ENCODE data around the gene HOXC10. TPM values are rescaled to one million over a fixed set of nuclear protein-coding genes. Genes with fewer than 3 reads are reported as not detected.
A peak's percentile ranks its signal among the peaks of the same experiment; 100 is the strongest.

HOXC10 gene
- polyA plus RNA-seq, 1 donor (not counting 4 experiments of a cell fraction or from before 2014, with no cell fraction given) = 14.1 TPM

DNA sequence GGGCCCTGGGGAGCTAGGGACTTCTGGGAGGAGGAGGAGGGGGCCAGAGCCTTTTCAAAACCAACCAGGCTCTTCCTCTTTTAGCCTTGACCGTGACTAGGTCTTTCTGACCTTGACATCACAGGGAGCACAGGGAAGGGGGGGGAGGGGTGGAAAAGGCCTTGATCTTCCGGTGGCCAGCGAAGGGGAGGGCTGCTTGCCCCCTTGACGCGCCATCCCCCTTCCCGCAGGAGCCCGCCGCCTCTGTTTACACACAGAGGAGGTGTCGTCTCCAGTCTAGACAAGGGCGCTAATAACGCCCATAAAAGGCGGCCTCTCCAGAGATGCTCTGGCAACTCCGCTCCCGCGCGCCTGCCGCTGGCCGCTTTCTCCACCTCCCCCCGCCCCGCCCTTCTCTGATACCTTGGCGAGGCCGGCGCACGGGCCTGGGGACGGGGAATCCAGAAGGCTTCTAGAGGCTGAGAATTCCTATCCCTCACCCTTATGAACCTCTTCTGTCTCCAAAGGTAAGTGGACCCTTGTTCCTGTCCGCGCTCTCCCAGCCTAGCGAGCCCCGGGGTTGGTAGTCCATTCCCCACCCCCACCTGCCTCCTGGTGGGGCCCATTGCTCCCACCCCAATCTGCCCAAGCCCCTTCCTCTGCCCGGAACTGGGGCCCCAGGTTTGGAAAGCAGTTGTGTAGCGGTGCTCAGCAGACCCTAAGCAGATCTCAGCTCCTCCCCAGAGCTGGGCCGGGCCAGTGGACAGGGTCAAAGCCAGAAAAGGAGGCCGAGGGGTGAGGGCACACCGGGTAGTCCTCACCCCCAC lies 35.1 kb upstream of the HOXC10 start:
- peaks cover 24% of the 10 kb centered on the region for H3K4me1 ChIP-seq (ENCODE audit: control insufficient read depth, extremely low read depth, insufficient read depth, low read length)
- H3K4me3 ChIP-seq (ENCODE audit: control insufficient read depth in 2 of 3, extremely low read depth in 1 of 3, insufficient read depth in 2 of 3, low read depth in 1 of 3, low read length in 3 of 3) = peak overlapping the region in 1 of 3 experiments; percentile 24
- H3K9ac ChIP-seq (ENCODE audit: control insufficient read depth, extremely low read depth, insufficient read depth, low read length) = no peak overlapping the region
- dilution Hi-C loops (cut with MboI; ENCODE audit: extremely low pct_ligation_motif_present, low sequenced_read_pairs) = loop anchor here (25.0 kb wide), 1 partner anchor 188 kb away; the partner anchor contains the start of gene CISTR
- H3K36me3 ChIP-seq (ENCODE audit: control insufficient read depth in 2 of 2, extremely low read depth in 1 of 2, insufficient read depth in 2 of 2, low read length in 2 of 2) = peaks cover 6 to 11% of the 10 kb centered on the region in 2 experiments
- DNase-seq (ENCODE audit: low read depth, low spot score) = no peak
- no peaks in the 10 kb centered on the region for H4K20me1 ChIP-seq (ENCODE audit: control insufficient read depth, extremely low read depth, insufficient read depth, low read length)
- peaks cover 2% of the 10 kb centered on the region for H3K9me1 ChIP-seq (ENCODE audit: control insufficient read depth, extremely low read depth, insufficient read depth, low read length)
- H3K27ac ChIP-seq (ENCODE audit: control insufficient read depth, insufficient read depth, low read length) = no peak overlapping the region
- H2AFZ ChIP-seq (ENCODE audit: control insufficient read depth, low read length) = no peak overlapping the region
- no peaks in the 10 kb centered on the region for H3K79me2 ChIP-seq (ENCODE audit: control insufficient read depth, insufficient read depth, low read length)
- TF ChIP-seq EZH2 (IDR thresholded peaks at IDR 0.05; ENCODE audit: low read length) = no peak
- TF ChIP-seq, protein P1, sequence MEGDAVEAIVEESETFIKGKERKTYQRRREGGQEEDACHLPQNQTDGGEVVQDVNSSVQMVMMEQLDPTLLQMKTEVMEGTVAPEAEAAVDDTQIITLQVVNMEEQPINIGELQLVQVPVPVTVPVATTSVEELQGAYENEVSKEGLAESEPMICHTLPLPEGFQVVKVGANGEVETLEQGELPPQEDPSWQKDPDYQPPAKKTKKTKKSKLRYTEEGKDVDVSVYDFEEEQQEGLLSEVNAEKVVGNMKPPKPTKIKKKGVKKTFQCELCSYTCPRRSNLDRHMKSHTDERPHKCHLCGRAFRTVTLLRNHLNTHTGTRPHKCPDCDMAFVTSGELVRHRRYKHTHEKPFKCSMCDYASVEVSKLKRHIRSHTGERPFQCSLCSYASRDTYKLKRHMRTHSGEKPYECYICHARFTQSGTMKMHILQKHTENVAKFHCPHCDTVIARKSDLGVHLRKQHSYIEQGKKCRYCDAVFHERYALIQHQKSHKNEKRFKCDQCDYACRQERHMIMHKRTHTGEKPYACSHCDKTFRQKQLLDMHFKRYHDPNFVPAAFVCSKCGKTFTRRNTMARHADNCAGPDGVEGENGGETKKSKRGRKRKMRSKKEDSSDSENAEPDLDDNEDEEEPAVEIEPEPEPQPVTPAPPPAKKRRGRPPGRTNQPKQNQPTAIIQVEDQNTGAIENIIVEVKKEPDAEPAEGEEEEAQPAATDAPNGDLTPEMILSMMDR (optimal IDR thresholded peaks at IDR 0.05 in 1 of 3, IDR thresholded peaks at IDR 0.05 in 1 of 3, conservative IDR thresholded peaks at IDR 0.05 in 1 of 3; ENCODE audit: extremely low read depth in 1 of 3, insufficient read depth in 2 of 3, low read length in 3 of 3) = no peak
- peak overlapping the region; percentile 45 for H3K4me2 ChIP-seq (ENCODE audit: control insufficient read depth, extremely low read depth, insufficient read depth, low read depth, low read length)
- peaks cover 51% of the 10 kb centered on the region for H3K27me3 ChIP-seq (ENCODE audit: control insufficient read depth, extremely low read depth, insufficient read depth, low read length)
- FAIRE-seq = no peak
- no peaks in the 10 kb centered on the region for H3K9me3 ChIP-seq (ENCODE audit: control insufficient read depth, low read depth, low read length)

DNA sequence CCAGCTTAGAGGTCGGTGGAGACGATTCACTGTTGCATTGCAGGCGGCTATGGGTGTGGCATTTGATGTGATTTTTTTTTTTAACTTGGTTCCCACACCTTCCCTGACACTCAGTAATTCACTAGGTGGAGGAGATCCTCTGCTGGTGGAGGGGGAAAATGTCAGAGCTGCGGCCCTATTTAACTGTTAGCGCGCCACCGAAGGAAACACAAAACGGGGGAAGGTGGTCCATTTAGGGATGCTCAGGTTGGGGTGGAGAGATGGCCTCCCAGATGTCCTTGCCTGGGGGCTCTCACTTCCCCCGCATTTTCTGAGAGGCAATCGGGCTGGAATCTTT lies 34.5 kb upstream of the HOXC10 start:
- peaks cover 4 to 7% of the 10 kb centered on the region in 2 experiments for H3K36me3 ChIP-seq (ENCODE audit: control insufficient read depth in 2 of 2, extremely low read depth in 1 of 2, insufficient read depth in 2 of 2, low read length in 2 of 2)
- dilution Hi-C loops (cut with MboI; ENCODE audit: extremely low pct_ligation_motif_present, low sequenced_read_pairs) = no loop called here
- peak overlapping the region; percentile 45 for H3K4me2 ChIP-seq (ENCODE audit: control insufficient read depth, extremely low read depth, insufficient read depth, low read depth, low read length)
- H3K27ac ChIP-seq (ENCODE audit: control insufficient read depth, insufficient read depth, low read length) = no peak overlapping the region
- FAIRE-seq = peak; percentile 23
- H2AFZ ChIP-seq (ENCODE audit: control insufficient read depth, low read length) = no peak overlapping the region
- H3K9ac ChIP-seq (ENCODE audit: control insufficient read depth, extremely low read depth, insufficient read depth, low read length) = no peak overlapping the region
- DNase-seq (ENCODE audit: low read depth, low spot score) = no peak
- no peaks in the 10 kb centered on the region for H3K79me2 ChIP-seq (ENCODE audit: control insufficient read depth, insufficient read depth, low read length)
- peaks cover 57% of the 10 kb centered on the region for H3K27me3 ChIP-seq (ENCODE audit: control insufficient read depth, extremely low read depth, insufficient read depth, low read length)
- no peaks in the 10 kb centered on the region for H4K20me1 ChIP-seq (ENCODE audit: control insufficient read depth, extremely low read depth, insufficient read depth, low read length)
- no peak overlapping the region for H3K4me3 ChIP-seq (ENCODE audit: control insufficient read depth in 2 of 3, extremely low read depth in 1 of 3, insufficient read depth in 2 of 3, low read depth in 1 of 3, low read length in 3 of 3)
- H3K4me1 ChIP-seq (ENCODE audit: control insufficient read depth, extremely low read depth, insufficient read depth, low read length) = peaks cover 28% of the 10 kb centered on the region
- no peaks in the 10 kb centered on the region for H3K9me3 ChIP-seq (ENCODE audit: control insufficient read depth, low read depth, low read length)
- H3K9me1 ChIP-seq (ENCODE audit: control insufficient read depth, extremely low read depth, insufficient read depth, low read length) = peaks cover 2% of the 10 kb centered on the region
- TF ChIP-seq, protein P1 (optimal IDR thresholded peaks at IDR 0.05 in 1 of 3, IDR thresholded peaks at IDR 0.05 in 1 of 3, conservative IDR thresholded peaks at IDR 0.05 in 1 of 3; ENCODE audit: extremely low read depth in 1 of 3, insufficient read depth in 2 of 3, low read length in 3 of 3) = peak; percentile 50 to 69 (median 66)
- no peak for TF ChIP-seq EZH2 (IDR thresholded peaks at IDR 0.05; ENCODE audit: low read length)

Data from keratinocyte (primary cell).